GM23248 (cell line): Measurements from ENCODE around the gene CARMIL1.

Experiments
- EZH2 ChIP-seq: fragments of 200-600 bp; sonication (generic); IDR thresholded peaks from 2 replicates; pipeline ENCODE4 v1.6.1; 2018; ENCODE audit warnings: antibody characterized with exemption, mild to moderate bottlenecking; ENCODE audit not compliant: insufficient read depth, poor library complexity, severe bottlenecking
- EZH2phosphoT487 ChIP-seq: fragments of 200-600 bp; sonication (generic); IDR thresholded peaks from 2 replicates; pipeline ENCODE4 v1.6.1; 2018; ENCODE audit warnings: antibody characterized with exemption, moderate library complexity, mild to moderate bottlenecking, low read depth; ENCODE audit not compliant: insufficient read depth

DNA sequence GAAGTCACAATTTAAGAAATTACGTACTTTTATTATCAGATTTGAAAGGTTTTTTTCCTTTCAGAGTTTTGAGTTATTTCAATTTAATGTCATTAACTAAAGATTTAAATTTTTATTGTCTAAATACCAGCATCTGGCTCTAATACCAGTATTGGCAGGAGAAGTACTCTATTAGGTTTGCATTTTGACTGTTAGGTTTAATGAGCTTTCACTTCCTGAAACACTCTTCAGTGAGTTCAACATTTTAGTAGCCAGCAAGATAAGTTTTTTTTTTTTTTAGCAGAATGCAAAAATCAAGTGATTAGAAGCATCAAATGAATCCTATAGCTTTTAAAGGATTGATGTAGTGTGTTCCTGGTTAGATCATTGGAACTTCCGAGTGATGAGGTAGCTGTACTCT, 338.8 kb downstream of the CARMIL1 start:
- TF ChIP-seq EZH2phosphoT487 (no peak), EZH2 (no peak)
